GM18520 (cell line): ENCODE measurements around the gene TMIGD3.
"Not testable (repeated sequence)": the region's sequence is repeated elsewhere in the genome, so short reads cannot be mapped to it uniquely, and the experiment has no call there.

Experiments used
- ATAC-seq: cut with Tn5 transposase; IDR thresholded peaks from one replicate; pipeline ENCODE4 v1.9.1; 2021; ENCODE audit not compliant: unreplicated experiment

The TMIGD3 gene

GRCh38 chr1:111503585-111504060 lies at the start of gene TMIGD3, which contains the start of gene ADORA3:
Gene TMIGD3 (minus strand): TSS chr1:111503633. CDS start chr1:111503354, 279 bp downstream.
Gene ADORA3 (minus strand): TSS chr1:111503633. CDS start chr1:111503354, 279 bp downstream.
- ATAC-seq = no peak

GRCh38 chr1:111553196-111553595 lies 49.8 kb upstream of the TMIGD3 start:
- ATAC-seq = no peak

GRCh38 chr1:111552587-111552986 lies 49.2 kb upstream of the TMIGD3 start:
- ATAC-seq = no peak

GRCh38 chr1:111551623-111552411 lies 48.4 kb upstream of the TMIGD3 start:
- ATAC-seq = no peak

- ATAC-seq = not testable (repeated sequence)
Observed at GRCh38 chr1:111547786-111548185, 44.4 kb upstream of the TMIGD3 start.

GRCh38 chr1:111542187-111542586 lies 38.8 kb upstream of the TMIGD3 start:
- no peak for ATAC-seq

GRCh38 chr1:111541721-111542120 lies 38.3 kb upstream of the TMIGD3 start:
- no peak for ATAC-seq

GRCh38 chr1:111540928-111541327 lies 37.5 kb upstream of the TMIGD3 start:
- no peak for ATAC-seq

GRCh38 chr1:111538343-111539025 lies 35.1 kb upstream of the TMIGD3 start:
- ATAC-seq = no peak

GRCh38 chr1:111535256-111536191 lies 32.1 kb upstream of the TMIGD3 start:
- ATAC-seq = no peak

GRCh38 chr1:111520053-111520452 lies 16.6 kb upstream of the TMIGD3 start:
- ATAC-seq = no peak

- ATAC-seq = no peak
Observed at GRCh38 chr1:111517469-111518225, 14.2 kb upstream of the TMIGD3 start.

- no peak for ATAC-seq
Observed at GRCh38 chr1:111516005-111516535, 12.6 kb upstream of the TMIGD3 start.

- no peak for ATAC-seq
Observed at GRCh38 chr1:111515291-111516004, 12.0 kb upstream of the TMIGD3 start.

- ATAC-seq = no peak
Observed at GRCh38 chr1:111513410-111514020, 10.1 kb upstream of the TMIGD3 start.

GRCh38 chr1:111512931-111513330 lies 9.5 kb upstream of the TMIGD3 start:
- no peak for ATAC-seq

GRCh38 chr1:111512132-111512889 lies 8.9 kb upstream of the TMIGD3 start:
- ATAC-seq = no peak

GRCh38 chr1:111511370-111511769 lies 7.9 kb upstream of the TMIGD3 start:
- ATAC-seq = no peak
